B cell (primary cell): ENCODE measurements around the gene DNAJB5. TPM values are rescaled to one million over a fixed set of nuclear protein-coding genes. Genes with fewer than 3 reads are reported as not detected.
"Not testable (repeated sequence)": the region's sequence is repeated elsewhere in the genome, so short reads cannot be mapped to it uniquely, and the experiment has no call there.

Experiments used
- ATAC-seq: fragments of 200-7000 bp; cut with Tn5 transposase; one replicate; pipeline ENCODE4 v1.10.0; 2021; ENCODE audit warnings: low read depth, mild to moderate bottlenecking, moderate number of reproducible peaks, moderate library complexity
- CTCF ChIA-PET: fragments of 350-600 bp; sonication (Branson Sonifier 250); formaldehyde crosslinking; loops from one replicate; lab custom pipeline; 2021; ENCODE audit warnings: antibody characterized with exemption, inconsistent platforms; lab: Charles Lee
- POLR2A ChIA-PET: fragments of 350-600 bp; sonication (Branson Sonifier 250); formaldehyde crosslinking; loops from one replicate; lab custom pipeline; 2021; ENCODE audit warnings: antibody characterized with exemption; lab: Charles Lee
- DNase-seq: peaks from one replicate; pipeline ENCODE4 v3.0.0; 2013
- H2AFZ ChIP-seq: 2 replicates; pipeline ENCODE4 v1.6.1; 2012; ENCODE audit warnings: mild to moderate bottlenecking, low read depth, low read length; ENCODE audit not compliant: insufficient read depth, poor library complexity, severe bottlenecking
- H3K27ac ChIP-seq, 2 donors: 1 replicate in 1 of 2; 2 replicates in 1 of 2; pipeline ENCODE4 v1.5.1; 2012 to 2013; ENCODE audit warnings: low read length in 2 of 2, mild to moderate bottlenecking in 2 of 2, moderate library complexity in 1 of 2
- H3K27me3 ChIP-seq, 4 experiments: fragments of 200-600 bp in 1 of 4; sonication (generic) in 1 of 4; replicated peaks in 1 of 4; 1 replicate in 2 of 4; 2 replicates in 2 of 4; pipeline versions ENCODE4 v1.6.1 to v1.7.0; 2013 to 2016; ENCODE audit warnings: low read length in 3 of 4, mild to moderate bottlenecking in 2 of 4, mixed read lengths in 1 of 4, moderate library complexity in 1 of 4; ENCODE audit not compliant: insufficient read depth in 4 of 4, control insufficient read depth in 3 of 4; ENCODE audit errors: control extremely low read depth in 1 of 4
- H3K36me3 ChIP-seq, 2 experiments: replicated peaks in 1 of 2; 1 replicate in 1 of 2; 2 replicates in 1 of 2; pipeline versions ENCODE4 v1.6.1 to v1.7.1; 2013; ENCODE audit warnings: low read length in 1 of 2; ENCODE audit not compliant: insufficient read depth in 2 of 2, control insufficient read depth in 1 of 2; ENCODE audit errors: control extremely low read depth in 1 of 2, extremely low read depth in 1 of 2
- H3K4me1 ChIP-seq, 2 donors: fragments of 200-600 bp in 1 of 2; sonication (generic) in 1 of 2; 1 replicate in 1 of 2; 2 replicates in 1 of 2; pipeline versions ENCODE4 v1.5.1 to v1.6.1; 2013 to 2017; ENCODE audit warnings: low read length in 2 of 2; ENCODE audit not compliant: control insufficient read depth in 2 of 2, insufficient read depth in 2 of 2
- H3K4me2 ChIP-seq: replicated peaks from 2 replicates; pipeline ENCODE3; 2012; ENCODE audit warnings: mild to moderate bottlenecking, low read depth, low read length; ENCODE audit not compliant: poor library complexity, severe bottlenecking
- H3K4me3 ChIP-seq, 5 experiments: fragments of 200-600 bp in 1 of 5; sonication (generic) in 1 of 5; 1 replicate in 3 of 5; 2 replicates in 2 of 5; pipeline versions ENCODE4 v1.5.1 to v1.7.0; 2011 to 2016; ENCODE audit warnings: low read length in 4 of 5, mild to moderate bottlenecking in 4 of 5, low read depth in 2 of 5, control low read depth in 1 of 5, moderate library complexity in 1 of 5; ENCODE audit not compliant: insufficient read depth in 1 of 5; ENCODE audit errors: control extremely low read depth in 1 of 5, extremely low read depth in 1 of 5
- H3K79me2 ChIP-seq: fragments of 200-600 bp; sonication (generic); one replicate; pipeline ENCODE4 v1.6.0; 2016; ENCODE audit warnings: low read length; ENCODE audit not compliant: control insufficient read depth, insufficient read depth
- H3K9ac ChIP-seq: fragments of 200-600 bp; sonication (generic); 2 replicates; pipeline ENCODE4 v1.6.1; 2017; ENCODE audit warnings: mild to moderate bottlenecking, low read length, moderate library complexity
- H3K9me3 ChIP-seq, 3 donors: one replicate each; pipeline versions ENCODE4 v1.6.1 to v1.7.1; 2013; ENCODE audit warnings: low read length in 2 of 3; ENCODE audit not compliant: control insufficient read depth in 2 of 3, insufficient read depth in 1 of 3; ENCODE audit errors: control extremely low read depth in 1 of 3
- H4K20me1 ChIP-seq: 2 replicates; pipeline ENCODE4 v1.6.0; 2012; ENCODE audit warnings: mild to moderate bottlenecking, low read length; ENCODE audit not compliant: insufficient read depth, control insufficient read depth, poor library complexity, severe bottlenecking
- H3K27ac Mint-ChIP-seq: one replicate; pipeline ENCODE4 v1.8.0; 2021; ENCODE audit warnings: mixed read lengths
- H3K27me3 Mint-ChIP-seq: one replicate; pipeline ENCODE4 v1.8.0; 2021; ENCODE audit warnings: mixed read lengths
- H3K4me1 Mint-ChIP-seq: one replicate; pipeline ENCODE4 v1.8.0; 2021; ENCODE audit warnings: mixed read lengths
- H3K4me3 Mint-ChIP-seq: one replicate; pipeline ENCODE4 v1.8.0; 2021; ENCODE audit warnings: mixed read lengths
- H3K9me3 Mint-ChIP-seq: one replicate; pipeline ENCODE4 v1.8.0; 2022; ENCODE audit warnings: mixed read lengths; ENCODE audit not compliant: insufficient read depth
- CTCF ChIP-seq: fragments of 200-600 bp; IDR thresholded peaks from one replicate; pipeline ENCODE4 v1.8.0; 2022; ENCODE audit warnings: antibody characterized with exemption, mild to moderate bottlenecking
- EZH2 ChIP-seq: IDR thresholded peaks from 2 replicates; pipeline ENCODE4 v1.6.1; 2012; ENCODE audit warnings: borderline replicate concordance, low read depth, mild to moderate bottlenecking, moderate library complexity, low read length; ENCODE audit not compliant: insufficient read depth, poor library complexity, severe bottlenecking
- WGBS: methylation state at CpG from one replicate; pipeline ENCODE4 v1.1.5; 2013; ENCODE audit warnings: missing lambda C conversion rate; ENCODE audit not compliant: insufficient coverage; 5-methylcytosine and 5-hydroxymethylcytosine counted together
- intact Hi-C: fragments of 100-400 bp; cut with micrococcal nuclease; formaldehyde crosslinking; loops from one replicate; pipeline ENCODE4 v1.10.0; 2022
- polyA minus RNA-seq: library from RNA; depleted of rRNA, polyadenylated mRNA; stranded (reverse); fragments of >200 nt; gene quantifications from 2 replicates; pipeline ENCODE4 v1.2.3, GENCODE V29; 2012
- polyA plus RNA-seq: library from polyadenylated mRNA; depleted of rRNA; stranded (reverse); fragments of >200 nt; gene quantifications from 2 replicates; pipeline ENCODE4 v1.2.3, GENCODE V29; 2012
- total RNA-seq, 2 donors: library from RNA; stranded (reverse); fragments of 120-200 nt in 1 of 2; gene quantifications; 1 replicate in 1 of 2; 2 replicates in 1 of 2; pipeline versions ENCODE4 v1.2.3 to v1.2.4, GENCODE V29; 2013 to 2022

The DNAJB5 gene
- total RNA-seq = 1.0 and 2.4 TPM in 2 replicates
- total RNA-seq (2013) = 1.1 TPM
- polyA plus RNA-seq = 0.58 and 0.94 TPM in 2 replicates
- 1.1 and 1.3 TPM in 2 replicates for polyA minus RNA-seq

GRCh38 chr9:34989003-34989945 lies at the start of gene DNAJB5:
Gene DNAJB5, plus strand, starts transcription at chr9:34989745. Its CDS starts 886 bp downstream, at chr9:34990631.
- peak within 1 kb of the TSS; percentile 11 to 68 for H3K27ac ChIP-seq
- peak within 1 kb of the TSS; percentile 94 for H3K4me3 Mint-ChIP-seq
- H3K9me3 Mint-ChIP-seq = no peaks in the 10 kb centered on the region
- H3K27ac Mint-ChIP-seq = peak within 1 kb of the TSS; percentile 78
- H3K4me1 Mint-ChIP-seq = peaks cover 45% of the 10 kb centered on the region
- H3K9ac ChIP-seq = peak within 1 kb of the TSS; percentile 85
- TF ChIP-seq EZH2 (no peak), CTCF (no peak)
- intact Hi-C loops = loop anchor here (1.0 to 10.0 kb wide), 7 partner anchors 83 to 1174 kb away; partner anchors contain the start of genes PIGO, STOML2, UBE2R2 and VCP
- ChIA-PET CTCF (interaction anchor here (1.9 kb wide), 1 partner anchor 90 kb away, joined by 6 read pairs; no protein-coding TSS in a partner anchor), POLR2A (interaction anchor here (0.5 to 1.0 kb wide), 4 partner anchors 83 to 1727 kb away, joined by 3 to 6 read pairs (median 4); partner anchors contain the start of gene VCP)
- WGBS = under 1% methylated on average over 61 of the region's 65 CpGs
- H3K27me3 Mint-ChIP-seq = no peaks in the 10 kb centered on the region
- peaks cover 42 to 51% of the 10 kb centered on the region in 2 donors for H3K4me1 ChIP-seq
- H4K20me1 ChIP-seq = no peaks in the 10 kb centered on the region
- peak within 1 kb of the TSS; percentile 87 for H2AFZ ChIP-seq
- H3K79me2 ChIP-seq = no peaks in the 10 kb centered on the region
- peak within 1 kb of the TSS; percentile 99 for H3K4me2 ChIP-seq
- peak within 1 kb of the TSS; percentile 74 to 95 (median 84) for H3K4me3 ChIP-seq
- no peaks in the 10 kb centered on the region for H3K36me3 ChIP-seq
- ATAC-seq = peak; percentile 96
- peak; percentile 98 for DNase-seq
- no peaks in the 10 kb centered on the region for H3K9me3 ChIP-seq
- no peaks in the 10 kb centered on the region for H3K27me3 ChIP-seq

DNA sequence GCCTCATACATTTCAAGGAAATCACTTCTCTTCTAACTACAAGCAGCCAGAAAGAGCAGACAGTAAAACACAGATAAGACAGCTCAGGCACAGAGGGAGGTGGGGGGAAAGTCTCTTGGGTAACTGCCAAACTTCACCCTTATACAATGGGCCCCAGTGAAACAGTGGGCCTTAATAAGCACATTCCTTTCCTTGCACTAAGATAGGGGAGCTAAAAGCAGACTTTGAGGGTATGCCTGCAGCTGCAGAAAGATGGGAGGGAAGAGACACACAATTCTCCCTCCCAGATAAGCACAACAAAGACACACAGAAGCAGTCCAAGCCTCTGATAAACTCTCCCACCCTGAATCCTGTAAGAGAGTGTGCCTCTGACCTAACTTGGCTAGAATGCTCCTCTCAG lies 49.6 kb upstream of the DNAJB5 start:
- H3K27ac ChIP-seq, intact Hi-C loops, CTCF ChIA-PET, H3K36me3 ChIP-seq, H3K4me1 ChIP-seq, H3K9me3 Mint-ChIP-seq, H3K27ac Mint-ChIP-seq, H4K20me1 ChIP-seq, H3K4me2 ChIP-seq, H3K9ac ChIP-seq, H3K4me3 ChIP-seq, H3K79me2 ChIP-seq, H3K4me1 Mint-ChIP-seq, ATAC-seq, H3K9me3 ChIP-seq, POLR2A ChIA-PET, H2AFZ ChIP-seq, H3K4me3 Mint-ChIP-seq, DNase-seq: not testable (repeated sequence)
- H3K27me3 ChIP-seq = peaks cover 0 to 12% (median 3%) of the 10 kb centered on the region in 4 experiments
- peaks cover 36% of the 10 kb centered on the region for H3K27me3 Mint-ChIP-seq
